GM19239 (cell line): Measurements from ENCODE around the gene DDX52.

Experiments used
- DNase-seq: peaks from one replicate; pipeline ENCODE4 v3.0.0; 2011; ENCODE audit warnings: low spot score; ENCODE audit not compliant: insufficient read length
- FAIRE-seq: peaks from 2 replicates; lab custom pipeline; 2011; peaks lifted over from hg19 to GRCh38; lab: Jason Lieb, UNC

The DDX52 gene

GRCh38 chr17:37604556-37604955 lies 38.7 kb downstream of the DDX52 start:
- no peak for DNase-seq
- no peak for FAIRE-seq

- DNase-seq (no peak), FAIRE-seq (no peak)
These were observed 45.1 kb downstream of the DDX52 start for GRCh38 chr17:37598145-37598544.

- FAIRE-seq: no peak
These were observed 51.0 kb downstream of the DDX52 start for GRCh38 chr17:37592291-37592690.

GRCh38 chr17:37585066-37585465 lies 58.2 kb downstream of the DDX52 start:
- DNase-seq: no peak
- no peak for FAIRE-seq

More at GRCh38 chr17:37592291-37592690, 51.0 kb downstream of the DDX52 start:
- no peak for DNase-seq

- DNase-seq (no peak), FAIRE-seq (no peak)
These were observed 67.0 kb downstream of the DDX52 start for GRCh38 chr17:37576281-37576680.

- no peak for FAIRE-seq
- no peak for DNase-seq
These were observed 68.8 kb downstream of the DDX52 start for GRCh38 chr17:37574427-37574826.

GRCh38 chr17:37571674-37572073 lies 71.6 kb downstream of the DDX52 start:
- no peak for FAIRE-seq
- no peak for DNase-seq

GRCh38 chr17:37570527-37571093 lies 72.6 kb downstream of the DDX52 start:
- FAIRE-seq: no peak

GRCh38 chr17:37568350-37569053 lies 74.7 kb downstream of the DDX52 start:
- FAIRE-seq: no peak
- DNase-seq: no peak

More at GRCh38 chr17:37570527-37571093, 72.6 kb downstream of the DDX52 start:
- peak; percentile 18 for DNase-seq

GRCh38 chr17:37567538-37567937 lies 75.7 kb downstream of the DDX52 start:
- FAIRE-seq (no peak), DNase-seq (no peak)

GRCh38 chr17:37567137-37567536 lies 76.1 kb downstream of the DDX52 start:
- DNase-seq: no peak
- FAIRE-seq: no peak

GRCh38 chr17:37564252-37564651 lies 79.0 kb downstream of the DDX52 start:
- DNase-seq: no peak
- no peak for FAIRE-seq

- FAIRE-seq: no peak
- DNase-seq: no peak
These were observed 81.1 kb downstream of the DDX52 start for GRCh38 chr17:37562016-37562745.
